Amniotic epithelial cell (primary cell): ENCODE measurements around the gene PIK3R2.
A peak's percentile ranks its signal among the peaks of the same experiment; 100 is the strongest.

Experiments
- DNase-seq: peaks from one replicate; pipeline ENCODE4 v3.0.0-alpha.2; 2010; ENCODE audit warnings: low read depth

The PIK3R2 gene

GRCh38 chr19:18123819-18124218 is 29.1 kb upstream of the PIK3R2 start:
- DNase-seq = no peak

GRCh38 chr19:18126097-18126496 is 26.9 kb upstream of the PIK3R2 start:
- DNase-seq = no peak

- no peak for DNase-seq
Measured at GRCh38 chr19:18128044-18128443, 24.9 kb upstream of the PIK3R2 start.

GRCh38 chr19:18128805-18129204 is 24.2 kb upstream of the PIK3R2 start:
- no peak for DNase-seq

GRCh38 chr19:18130523-18131242 is 22.3 kb upstream of the PIK3R2 start:
- DNase-seq = no peak

GRCh38 chr19:18131841-18132596 is 20.9 kb upstream of the PIK3R2 start:
- no peak for DNase-seq

- DNase-seq = peak; percentile 12
Measured at GRCh38 chr19:18135712-18136584, 17.0 kb upstream of the PIK3R2 start.

GRCh38 chr19:18137242-18137641 is 15.7 kb upstream of the PIK3R2 start:
- no peak for DNase-seq

- no peak for DNase-seq
Measured at GRCh38 chr19:18137657-18138339, 15.2 kb upstream of the PIK3R2 start.

- no peak for DNase-seq
Measured at GRCh38 chr19:18140473-18140872, 12.5 kb upstream of the PIK3R2 start.

GRCh38 chr19:18141031-18141430 is 11.9 kb upstream of the PIK3R2 start:
- DNase-seq = peak; percentile 36

- no peak for DNase-seq
Measured at GRCh38 chr19:18143902-18144301, 9.1 kb upstream of the PIK3R2 start.

- DNase-seq = no peak
Measured at GRCh38 chr19:18144361-18144760, 8.6 kb upstream of the PIK3R2 start.

- DNase-seq = no peak
Measured at GRCh38 chr19:18144906-18145305, 8.1 kb upstream of the PIK3R2 start.

- DNase-seq = no peak
Measured at GRCh38 chr19:18145391-18145999, 7.5 kb upstream of the PIK3R2 start.

GRCh38 chr19:18147396-18147795 is 5.6 kb upstream of the PIK3R2 start:
- no peak for DNase-seq

- DNase-seq = no peak
Measured at GRCh38 chr19:18149596-18149975, 3.4 kb upstream of the PIK3R2 start.

GRCh38 chr19:18150776-18151624 is 2.0 kb upstream of the PIK3R2 start:
- no peak for DNase-seq

- DNase-seq = peak; percentile 96
Measured at GRCh38 chr19:18152442-18152816, 534 bp upstream of the PIK3R2 start.

GRCh38 chr19:18153556-18154134 is 682 bp downstream of the PIK3R2 start:
- DNase-seq = no peak
